Measurements from ENCODE around the gene PLEKHA7. TPM values are rescaled to one million over a fixed set of nuclear protein-coding genes. Genes with fewer than 3 reads are reported as not detected.

The PLEKHA7 gene
- total RNA-seq, 2 experiments from 2014 or later: 0.13 TPM; not detected in 1

GRCh38 chr11:16771350-16772140 is 242.7 kb downstream of the PLEKHA7 start:
- Histone ChIP-seq H3K4me2 (ENCODE audit: low read length) (no peak overlapping the region), H3K9me3 (ENCODE audit: low read length) (no peaks in the 10 kb centered on the region), H3K9me2 (ENCODE audit: insufficient read depth, low read length) (no peaks in the 10 kb centered on the region), H3K4me1 (ENCODE audit: insufficient read depth, low read length, poor library complexity, severe bottlenecking) (no peaks in the 10 kb centered on the region), H3K27ac (ENCODE audit: low read depth, low read length, poor library complexity, severe bottlenecking) (no peak overlapping the region), H3K36me3 (ENCODE audit: insufficient read depth, low read length) (no peaks in the 10 kb centered on the region), H4K20me1 (ENCODE audit: insufficient read depth, low read length) (no peaks in the 10 kb centered on the region; the same call in 1 of the 2 replicates), H3K79me2 (ENCODE audit: insufficient read depth, low read depth, low read length) (no peaks in the 10 kb centered on the region), H2AFZ (ENCODE audit: low read length) (no peak overlapping the region), H3K4me3 (ENCODE audit: low read depth, low read length, poor library complexity, severe bottlenecking) (no peak overlapping the region)
- POLR2A ChIA-PET: no interaction called here
- no peak for TF ChIP-seq CTCF (conservative IDR thresholded peaks at IDR 0.05; ENCODE audit: low read length)
- TF ChIP-seq EZH2phosphoT487 (IDR thresholded peaks at IDR 0.05; ENCODE audit: borderline replicate concordance, low read depth, low read length): no peak
- CTCF ChIA-PET (ENCODE audit: unreplicated experiment): no interaction called here
- intact Hi-C loops (cut with micrococcal nuclease; ENCODE audit: unreplicated experiment): no loop called here
- DNase-seq (ENCODE audit: low spot score): no peak
- BruUV-seq (replicated peaks): no TSS peak

- BruUV-seq (replicated peaks): no TSS peak
- TF ChIP-seq EZH2phosphoT487 (IDR thresholded peaks at IDR 0.05; ENCODE audit: borderline replicate concordance, low read depth, low read length): no peak
- no peak for TF ChIP-seq CTCF (conservative IDR thresholded peaks at IDR 0.05; ENCODE audit: low read length)
- H3K4me2 ChIP-seq (ENCODE audit: low read length): no peak overlapping the region
- no peaks in the 10 kb centered on the region for H3K79me2 ChIP-seq (ENCODE audit: insufficient read depth, low read depth, low read length)
- ChIA-PET CTCF (ENCODE audit: unreplicated experiment) (no interaction called here), POLR2A (no interaction called here)
- no peaks in the 10 kb centered on the region for H3K36me3 ChIP-seq (ENCODE audit: insufficient read depth, low read length)
- no peak overlapping the region for H3K4me3 ChIP-seq (ENCODE audit: low read depth, low read length, poor library complexity, severe bottlenecking)
- H2AFZ ChIP-seq (ENCODE audit: low read length): no peak overlapping the region
- no peaks in the 10 kb centered on the region for H3K9me2 ChIP-seq (ENCODE audit: insufficient read depth, low read length)
- intact Hi-C loops (cut with micrococcal nuclease; ENCODE audit: unreplicated experiment): no loop called here
- H3K4me1 ChIP-seq (ENCODE audit: insufficient read depth, low read length, poor library complexity, severe bottlenecking): no peaks in the 10 kb centered on the region
- H3K27ac ChIP-seq (ENCODE audit: low read depth, low read length, poor library complexity, severe bottlenecking): no peak overlapping the region
- no peaks in the 10 kb centered on the region for H3K9me3 ChIP-seq (ENCODE audit: low read length)
- no peaks in the 10 kb centered on the region; the same call in 1 of the 2 replicates for H4K20me1 ChIP-seq (ENCODE audit: insufficient read depth, low read length)
- DNase-seq (ENCODE audit: low spot score): no peak
Observed at GRCh38 chr11:16770016-16770415, 244.2 kb downstream of the PLEKHA7 start.

GRCh38 chr11:16769386-16769785 is 244.8 kb downstream of the PLEKHA7 start:
- H3K4me3 ChIP-seq (ENCODE audit: low read depth, low read length, poor library complexity, severe bottlenecking): no peak overlapping the region
- H3K9me2 ChIP-seq (ENCODE audit: insufficient read depth, low read length): no peaks in the 10 kb centered on the region
- no peak overlapping the region for H2AFZ ChIP-seq (ENCODE audit: low read length)
- H3K36me3 ChIP-seq (ENCODE audit: insufficient read depth, low read length): no peaks in the 10 kb centered on the region
- DNase-seq (ENCODE audit: low spot score): no peak
- intact Hi-C loops (cut with micrococcal nuclease; ENCODE audit: unreplicated experiment): no loop called here
- no TSS peak for BruUV-seq (replicated peaks)
- no peaks in the 10 kb centered on the region for H3K79me2 ChIP-seq (ENCODE audit: insufficient read depth, low read depth, low read length)
- no peak for TF ChIP-seq EZH2phosphoT487 (IDR thresholded peaks at IDR 0.05; ENCODE audit: borderline replicate concordance, low read depth, low read length)
- no peak for TF ChIP-seq CTCF (conservative IDR thresholded peaks at IDR 0.05; ENCODE audit: low read length)
- H3K9me3 ChIP-seq (ENCODE audit: low read length): no peaks in the 10 kb centered on the region
- H3K27ac ChIP-seq (ENCODE audit: low read depth, low read length, poor library complexity, severe bottlenecking): no peak overlapping the region
- ChIA-PET CTCF (ENCODE audit: unreplicated experiment) (no interaction called here), POLR2A (no interaction called here)
- H4K20me1 ChIP-seq (ENCODE audit: insufficient read depth, low read length): no peaks in the 10 kb centered on the region; the same call in 1 of the 2 replicates
- H3K4me1 ChIP-seq (ENCODE audit: insufficient read depth, low read length, poor library complexity, severe bottlenecking): no peaks in the 10 kb centered on the region
- no peak overlapping the region for H3K4me2 ChIP-seq (ENCODE audit: low read length)
